NCI-H128 (cell line): ENCODE data around the gene CHST15.

Source experiments
- DNase-seq: peaks from one replicate; lab custom pipeline; 2025; ENCODE audit not compliant: unreplicated experiment; lab: John Stamatoyannopoulos, UW

CHST15 gene

DNA sequence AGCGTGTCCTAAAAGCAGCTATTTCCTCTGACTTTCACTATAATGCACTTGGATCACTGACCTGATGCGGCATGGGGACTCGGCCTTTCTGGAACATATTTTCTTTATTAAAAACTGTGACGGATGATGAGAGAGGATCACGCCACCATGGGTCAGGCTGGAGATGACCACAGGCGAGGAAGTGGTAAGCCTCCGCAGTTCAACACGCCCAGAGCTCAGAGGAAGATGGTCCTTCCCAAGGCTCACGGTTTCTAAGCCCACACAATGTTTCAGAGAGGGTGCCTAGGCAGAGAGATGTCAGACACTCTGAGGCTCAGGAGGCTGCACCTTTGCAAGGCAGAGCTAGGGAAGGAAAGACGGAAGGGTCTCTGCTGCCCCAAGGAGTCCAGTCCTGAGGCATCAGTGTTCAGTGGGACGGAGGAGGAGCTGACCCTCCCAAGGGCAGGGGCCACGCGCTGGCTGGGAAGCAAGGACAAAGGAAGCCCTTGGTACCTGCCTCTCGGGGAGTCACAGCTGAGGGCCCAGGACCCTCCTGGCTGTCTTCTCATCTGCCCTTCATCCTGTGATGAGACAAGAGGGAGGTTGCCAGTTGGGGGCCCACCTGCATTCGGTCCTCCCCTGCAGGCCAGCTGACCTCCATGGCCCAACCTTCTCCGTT lies 9.5 kb downstream of the CHST15 start:
- no peak for DNase-seq

DNA sequence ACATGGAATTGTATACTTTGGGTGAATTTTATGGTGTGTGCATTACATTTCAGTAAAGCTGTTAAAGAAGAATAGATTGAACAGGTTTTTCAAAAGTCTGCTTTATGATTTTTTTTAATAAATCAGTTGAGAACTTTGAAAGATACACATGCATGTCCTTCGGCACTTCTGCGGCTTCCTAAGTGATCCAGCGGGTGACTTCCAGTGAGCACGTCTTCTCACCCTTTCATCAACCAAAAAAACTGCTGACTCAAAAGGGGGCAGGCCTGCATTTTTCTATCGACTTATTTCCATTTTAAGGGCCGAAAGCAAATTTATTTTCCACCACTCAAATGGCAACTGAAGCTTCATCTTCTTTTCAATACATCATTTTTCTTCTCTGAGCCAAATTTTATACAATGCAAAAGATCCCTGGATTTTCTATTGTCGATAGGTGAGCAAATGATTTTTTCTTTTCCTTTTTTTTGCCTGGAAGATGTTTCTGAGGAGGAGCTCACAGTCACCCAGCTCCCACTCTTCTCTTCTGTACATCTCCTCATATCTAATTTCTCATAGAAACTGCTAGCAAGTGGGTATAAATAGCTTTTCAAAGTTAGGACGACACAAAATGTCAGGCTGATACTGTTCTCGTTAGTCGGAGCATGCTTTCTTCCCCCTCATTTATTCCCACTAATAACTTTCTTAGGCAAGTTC lies 10.2 kb downstream of the CHST15 start:
- no peak for DNase-seq

DNA sequence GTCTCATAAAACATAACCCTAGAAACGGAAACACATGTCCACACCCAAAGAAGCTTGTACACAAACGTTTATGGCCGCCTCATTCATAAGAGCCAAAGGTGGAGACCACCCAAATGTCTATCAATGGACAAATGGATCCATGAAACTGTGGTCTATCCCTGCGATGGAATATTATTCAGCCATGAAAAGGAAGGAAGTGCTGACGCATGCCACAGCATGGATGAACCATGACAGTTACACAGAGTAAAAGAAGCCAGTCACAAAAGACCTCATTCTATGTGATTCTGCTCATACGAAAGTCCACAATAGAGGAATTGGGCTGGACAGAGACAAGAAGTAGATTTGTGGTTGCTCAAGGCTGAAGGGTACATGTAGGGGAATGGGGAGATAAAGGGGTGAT lies 10.8 kb downstream of the CHST15 start:
- DNase-seq, result no peak

DNA sequence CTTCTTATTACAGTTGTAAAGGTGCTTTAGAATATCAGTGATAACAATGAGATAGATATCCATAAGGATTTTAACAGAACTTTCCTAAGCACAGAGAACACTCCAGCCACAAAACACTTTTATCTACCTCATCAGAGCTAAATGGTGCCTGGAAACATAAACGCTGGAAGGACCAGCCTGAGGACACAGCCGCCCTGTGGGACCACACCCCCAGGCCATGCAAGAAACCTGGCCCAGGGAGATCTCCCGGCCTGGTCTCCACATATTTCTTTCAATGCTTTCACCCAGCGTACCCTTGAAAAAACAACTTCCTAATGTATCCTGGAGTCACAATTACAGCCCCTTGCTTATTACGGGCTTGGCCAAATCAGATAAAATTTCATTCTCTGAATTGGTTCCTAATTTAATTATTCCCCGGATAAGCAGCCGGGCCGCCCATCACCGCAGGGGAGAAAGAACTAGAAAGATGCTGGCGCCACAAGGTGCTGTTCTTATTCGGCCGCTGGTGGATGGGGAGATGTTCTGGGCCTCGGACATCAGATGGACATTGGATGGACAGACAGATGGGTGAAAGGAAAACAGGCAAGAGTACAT lies 11.8 kb downstream of the CHST15 start:
- DNase-seq, result no peak

DNA sequence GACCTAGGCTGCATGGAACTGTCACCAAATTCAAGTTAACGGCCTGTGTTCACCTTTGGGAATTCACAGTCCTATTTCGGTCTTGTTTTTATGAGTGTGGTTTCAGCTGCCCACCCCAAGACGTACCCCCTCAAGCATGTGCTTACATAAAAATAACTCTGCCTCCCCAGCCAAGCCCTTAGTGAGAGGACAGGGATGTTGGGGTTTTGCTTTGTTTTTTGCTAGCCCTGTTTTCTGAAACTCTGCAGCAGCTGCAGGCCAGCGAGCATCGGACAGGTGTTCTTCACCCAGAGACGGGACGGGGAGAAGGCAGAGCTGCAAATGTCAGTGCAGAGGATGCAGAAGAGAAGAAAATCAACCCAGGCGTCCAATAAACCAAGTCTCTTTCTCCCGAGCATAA lies 13.5 kb downstream of the CHST15 start:
- DNase-seq, result no peak

DNA sequence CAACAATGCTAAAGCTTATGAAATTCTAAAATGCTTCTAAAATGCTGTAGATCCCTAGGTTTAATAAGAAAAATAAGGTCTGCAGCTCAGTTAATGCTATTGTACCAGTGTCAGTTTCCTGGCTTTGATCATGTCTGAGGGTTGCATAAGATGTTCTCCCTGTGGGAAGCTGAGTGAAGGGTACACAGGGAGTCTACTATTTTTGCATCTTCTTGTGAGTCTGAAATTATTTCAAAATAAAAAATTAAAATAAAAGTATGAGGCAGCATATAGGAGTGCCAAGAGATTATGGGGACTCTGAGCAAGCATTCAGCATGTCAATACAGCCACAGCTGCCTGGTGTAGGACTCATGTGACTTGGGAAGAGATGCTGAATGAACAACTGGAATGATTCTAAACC lies 14.7 kb downstream of the CHST15 start:
- no peak for DNase-seq

DNA sequence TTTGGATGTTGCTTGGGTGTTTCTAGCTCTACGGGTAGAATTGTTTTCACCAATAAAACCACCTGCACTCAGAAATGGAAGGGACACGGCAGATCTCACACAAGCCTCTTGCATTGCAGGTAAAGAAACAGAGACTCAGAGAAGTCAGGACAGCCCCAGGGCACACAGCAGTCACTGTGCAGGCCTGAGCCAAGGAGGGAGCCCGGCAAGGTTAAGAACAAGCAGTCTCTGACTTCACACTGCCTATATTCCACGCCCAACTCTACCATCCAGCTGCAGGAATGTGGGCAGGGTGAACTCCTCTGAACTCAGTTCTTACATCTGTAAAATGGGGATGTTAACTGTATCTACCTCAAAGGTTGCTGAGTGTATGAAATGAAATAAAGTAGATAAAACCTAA lies 15.4 kb downstream of the CHST15 start:
- DNase-seq, result no peak

DNA sequence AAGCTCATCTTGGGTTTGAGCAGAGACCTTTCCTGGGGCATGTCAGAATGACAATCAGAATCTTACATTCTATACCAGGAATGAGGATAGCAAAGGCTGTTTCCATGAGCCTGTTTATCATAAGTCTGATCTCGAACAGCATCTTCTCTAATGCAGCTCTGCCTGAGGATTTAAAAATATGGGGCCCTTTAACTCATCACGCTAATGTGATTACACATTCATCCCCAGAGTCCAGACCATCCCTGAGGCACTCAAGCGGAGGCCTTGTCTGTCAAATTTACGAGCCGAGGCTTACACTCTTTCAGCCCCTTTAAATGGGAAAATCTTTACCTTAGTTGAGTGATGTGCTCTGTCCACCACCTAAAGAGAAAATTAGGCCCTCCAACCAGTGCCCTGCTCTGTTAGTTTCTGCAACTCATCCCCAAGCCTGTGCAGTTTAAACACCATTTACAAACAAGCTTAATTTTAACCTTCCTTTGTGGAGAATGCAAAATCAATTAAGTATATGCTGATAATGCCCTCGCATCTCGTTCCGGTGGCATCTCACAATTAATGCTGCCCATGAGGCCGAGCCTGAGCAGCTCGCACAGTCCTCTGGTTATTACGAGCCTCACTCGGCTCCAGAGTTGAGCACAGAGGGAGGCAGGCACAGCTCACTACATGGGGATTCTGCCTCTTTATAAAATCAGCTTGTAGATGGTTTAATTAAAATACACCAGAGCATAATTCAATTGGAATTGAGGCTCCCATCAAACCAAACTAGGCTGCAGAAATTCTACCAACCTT lies 16.0 kb downstream of the CHST15 start:
- DNase-seq, result no peak

DNA sequence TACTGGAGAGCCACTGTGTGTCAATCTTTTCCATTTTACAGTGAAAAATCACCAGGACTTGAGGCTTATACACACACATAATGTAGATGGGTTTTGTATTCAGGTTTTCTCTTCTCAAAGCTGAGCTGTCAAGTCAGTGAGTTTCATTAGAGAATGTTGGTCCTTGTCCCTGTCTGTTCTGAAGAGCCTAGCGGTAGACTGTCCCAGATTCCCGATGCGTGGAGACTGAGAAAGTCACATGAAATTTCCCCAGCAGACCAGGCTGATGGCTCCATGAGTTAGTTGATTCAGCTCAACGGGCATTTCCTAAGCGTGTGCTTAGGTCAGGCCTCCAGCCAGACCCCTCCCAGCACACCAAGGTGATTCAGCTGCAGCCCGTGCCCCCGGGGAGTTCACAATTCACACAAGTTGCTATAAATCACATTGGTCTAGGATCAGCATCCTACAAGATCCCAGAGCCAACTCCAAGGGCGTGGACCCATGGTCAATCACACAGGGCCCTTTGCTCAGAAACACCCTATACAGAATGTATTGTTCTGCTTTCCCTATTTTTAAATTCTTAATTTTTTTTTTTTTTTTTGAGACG lies 17.2 kb downstream of the CHST15 start:
- no peak for DNase-seq

DNA sequence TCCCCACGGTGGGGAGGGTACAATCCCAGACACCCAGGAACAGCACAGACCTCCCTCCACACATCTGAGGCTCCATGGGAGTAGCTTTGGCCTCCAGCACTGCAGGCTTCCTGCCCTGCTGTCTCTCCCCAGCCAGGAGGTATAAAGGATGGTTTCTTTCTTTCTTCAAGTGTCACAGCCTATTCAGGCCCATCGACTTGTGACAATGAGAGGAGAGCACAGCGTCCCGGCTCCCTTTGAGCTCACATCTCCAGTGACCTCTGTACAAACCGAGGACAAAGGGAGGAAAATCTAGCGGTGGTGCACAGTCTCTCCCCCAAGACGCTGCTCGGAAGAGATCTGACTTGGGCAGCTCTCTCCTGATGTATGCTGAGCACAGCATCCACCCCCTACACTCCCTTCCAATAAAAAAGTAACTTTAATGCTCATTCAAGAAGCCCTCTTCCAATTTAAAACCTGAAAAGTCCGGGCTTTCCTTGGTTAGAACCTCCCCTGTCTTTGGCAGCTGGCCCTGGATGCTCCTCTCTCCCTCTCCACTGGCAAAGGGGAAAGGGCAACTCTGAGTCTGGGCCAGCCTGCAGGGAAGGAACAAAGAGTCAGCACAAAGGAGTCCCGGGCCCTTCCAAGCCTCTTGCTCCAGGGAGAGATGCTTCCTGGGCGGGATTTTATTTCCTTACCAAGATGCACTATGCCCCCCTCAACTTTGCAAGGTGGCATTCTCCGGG lies 18.0 kb downstream of the CHST15 start:
- DNase-seq, result no peak

DNA sequence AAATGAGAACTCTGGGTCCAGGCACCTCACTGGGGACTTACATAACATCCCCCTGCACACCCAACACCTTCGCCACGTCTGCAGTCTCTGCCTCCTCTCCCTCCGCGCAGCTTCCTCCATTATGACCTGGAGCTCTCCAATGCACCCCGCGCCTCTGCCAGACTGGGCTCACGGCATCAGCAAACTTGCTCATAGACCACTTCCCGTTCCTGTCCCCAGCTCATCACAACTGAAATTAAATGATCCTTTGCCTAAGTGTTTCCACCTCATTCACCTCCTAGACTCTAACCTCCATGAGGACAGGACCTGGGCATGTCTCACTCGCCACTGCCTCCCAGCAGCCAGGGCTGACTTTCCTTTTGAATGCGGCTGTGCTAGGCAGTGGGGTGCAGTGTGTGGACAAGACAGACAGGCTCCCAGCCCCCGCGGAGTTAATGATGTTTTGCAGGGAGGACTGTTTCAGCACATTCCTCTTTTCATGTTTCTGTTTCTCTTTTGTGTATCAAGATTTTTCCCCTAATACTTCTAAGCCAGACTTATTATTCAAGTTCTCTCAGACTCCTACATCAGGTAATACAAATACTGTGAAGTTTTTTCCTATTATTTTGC lies 18.8 kb downstream of the CHST15 start:
- DNase-seq, result no peak

DNA sequence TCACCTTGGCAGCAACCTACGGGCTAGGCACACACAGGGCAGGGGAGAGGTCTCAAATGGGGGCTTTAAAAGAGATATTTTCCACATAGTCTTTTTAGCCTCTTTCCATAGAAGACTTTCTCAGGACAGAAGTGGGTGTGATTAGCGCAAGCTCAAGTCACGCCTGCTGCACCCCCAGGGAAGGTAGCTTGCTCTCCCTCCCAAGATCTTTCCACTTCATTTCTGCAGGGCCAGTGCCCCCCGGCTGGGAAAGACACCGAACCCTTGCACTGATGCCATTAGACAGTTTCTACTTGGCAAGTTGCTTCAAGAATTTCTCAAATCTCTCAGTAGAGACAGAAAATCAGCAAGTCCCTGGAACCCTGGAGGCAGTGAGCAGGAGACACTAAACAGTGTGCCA lies 19.4 kb downstream of the CHST15 start:
- no peak for DNase-seq

DNA sequence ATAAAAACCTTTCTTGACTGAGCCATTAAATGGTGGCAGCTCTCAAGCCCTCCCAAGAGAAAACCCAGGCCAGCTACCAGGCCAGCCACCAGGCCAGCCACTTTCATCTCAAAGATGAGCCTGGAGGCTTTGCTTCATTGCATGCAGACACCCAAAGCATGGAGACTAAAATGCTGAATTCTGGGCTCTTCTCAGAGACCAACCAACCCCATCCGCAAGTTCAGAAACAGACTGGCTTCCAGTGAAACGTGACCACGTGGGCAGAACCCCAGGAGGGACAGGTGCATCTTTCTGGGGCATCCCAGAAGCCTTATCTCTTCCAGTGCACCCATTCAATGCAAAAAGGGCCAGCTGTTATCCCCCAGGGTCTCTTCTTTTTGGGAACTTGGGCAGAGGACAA lies 20.9 kb downstream of the CHST15 start:
- DNase-seq, result no peak

DNA sequence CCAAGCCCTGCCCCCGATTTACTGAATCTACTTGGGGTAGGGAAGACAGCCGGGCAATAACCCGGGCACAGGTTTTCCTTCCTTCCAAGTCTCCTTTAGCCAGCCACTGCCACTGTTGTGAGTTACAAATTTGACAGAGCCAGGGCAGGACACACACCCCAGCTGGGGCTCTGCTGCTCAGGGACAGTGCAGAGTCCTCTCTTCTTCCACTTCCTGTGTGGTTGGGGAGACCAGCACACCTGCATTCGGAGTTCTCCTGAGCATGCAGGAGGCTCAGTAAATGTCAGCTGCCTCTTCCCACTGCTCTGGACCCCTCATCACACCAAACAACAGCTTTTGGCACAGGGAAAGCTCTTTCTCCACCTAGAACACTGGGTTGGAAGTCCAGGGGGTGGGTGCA lies 21.3 kb downstream of the CHST15 start:
- no peak for DNase-seq

DNA sequence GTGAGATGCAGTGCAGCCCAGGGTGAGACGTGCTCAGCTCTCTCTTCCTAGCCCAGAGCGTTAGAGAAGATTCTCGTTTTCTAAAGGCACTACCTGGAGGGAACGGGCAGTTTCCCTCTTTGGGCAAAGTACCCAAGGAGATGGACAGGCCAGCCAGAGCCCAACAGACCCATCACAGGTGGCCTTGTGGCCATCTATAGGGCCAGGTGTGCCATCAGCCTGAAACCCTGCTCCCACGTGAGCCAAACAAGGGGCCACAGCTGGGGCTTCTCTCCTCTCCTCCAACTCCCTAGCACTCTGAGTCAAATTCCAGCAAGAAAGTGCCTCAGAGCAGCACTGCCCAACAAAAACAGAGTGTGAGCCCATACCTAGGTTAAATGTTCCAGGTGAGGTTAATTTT lies 22.3 kb downstream of the CHST15 start:
- DNase-seq, result no peak

DNA sequence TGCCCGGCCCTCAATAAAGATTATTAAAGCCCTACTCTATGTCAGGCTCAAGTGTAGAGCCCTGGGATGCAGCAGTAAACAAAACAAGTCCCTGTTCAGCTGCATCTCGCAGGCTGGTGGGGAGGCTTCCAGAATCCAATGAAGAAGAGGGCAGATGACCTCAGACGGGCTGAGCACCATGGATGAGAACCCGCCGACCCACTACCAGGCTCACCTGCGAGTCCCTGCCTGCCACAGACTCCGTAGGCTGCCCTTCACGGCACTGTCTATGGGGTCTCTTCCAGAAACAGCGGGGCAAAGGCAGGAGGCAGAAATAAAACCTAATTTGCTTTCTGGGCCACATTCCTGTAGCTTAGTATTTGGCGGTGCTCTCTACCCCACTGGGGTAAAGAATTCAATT lies 22.7 kb downstream of the CHST15 start:
- no peak for DNase-seq

DNA sequence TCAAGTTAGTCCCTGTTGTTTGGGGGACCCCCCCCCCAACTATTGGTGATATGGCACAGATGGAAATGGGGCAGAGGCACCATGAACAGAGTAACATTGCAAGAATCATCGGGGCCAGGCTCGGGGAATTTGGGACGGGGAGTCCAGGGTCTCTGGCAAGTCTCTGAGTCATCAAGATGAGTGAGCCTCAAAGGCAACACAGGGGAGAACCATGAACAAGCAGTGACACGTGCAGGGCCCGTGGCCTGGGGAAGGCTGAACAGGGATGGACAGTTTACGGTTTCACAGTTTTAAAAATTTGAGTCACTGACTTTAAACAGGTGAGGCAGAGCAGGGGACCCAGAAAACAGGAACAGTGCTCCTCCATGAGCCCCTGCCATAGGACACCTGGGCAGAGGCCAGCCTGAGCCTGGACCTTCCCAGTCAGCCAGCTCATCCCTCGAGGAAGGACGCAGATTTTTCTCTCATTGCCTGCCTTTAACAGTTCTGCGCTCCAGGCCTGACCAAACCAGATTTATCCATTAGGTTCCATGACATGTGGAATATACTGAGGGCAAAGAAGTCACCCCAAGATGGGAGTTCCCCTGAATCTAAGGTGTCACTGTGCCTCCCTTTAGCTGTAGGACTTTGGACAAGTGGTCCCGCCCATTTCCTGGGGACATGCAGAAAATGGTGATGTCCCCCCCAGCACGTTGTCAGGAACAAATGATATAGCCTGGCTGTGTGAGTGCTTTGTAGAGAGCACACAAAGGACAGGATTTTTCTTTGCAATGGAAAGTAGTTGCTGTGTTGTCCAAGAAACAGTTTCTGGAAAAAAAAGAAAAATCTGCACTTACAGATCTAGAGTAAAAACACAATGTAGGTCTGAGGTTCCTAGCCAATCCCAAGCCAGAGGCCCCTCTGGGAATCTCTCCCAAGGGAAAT lies 23.8 kb downstream of the CHST15 start:
- no peak for DNase-seq

DNA sequence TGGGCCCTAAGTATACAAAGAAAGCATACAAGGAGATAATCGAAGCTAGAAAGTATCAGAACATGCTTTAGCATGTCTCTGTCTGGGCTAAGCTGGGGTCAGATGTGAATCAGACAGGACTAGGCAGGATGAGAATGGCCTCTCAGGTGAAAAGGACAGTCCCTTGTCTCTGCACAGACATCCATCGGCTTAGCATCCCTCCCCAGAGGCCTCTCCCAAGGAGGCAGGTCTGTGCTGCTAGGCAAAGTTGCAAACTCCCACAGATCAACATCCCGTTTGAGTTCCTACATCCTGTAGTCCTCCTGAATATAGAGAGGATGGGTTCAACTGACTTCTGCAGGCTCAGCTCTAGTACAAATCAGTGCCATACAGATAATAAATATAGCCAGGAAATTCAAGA lies 24.5 kb downstream of the CHST15 start:
- no peak for DNase-seq

DNA sequence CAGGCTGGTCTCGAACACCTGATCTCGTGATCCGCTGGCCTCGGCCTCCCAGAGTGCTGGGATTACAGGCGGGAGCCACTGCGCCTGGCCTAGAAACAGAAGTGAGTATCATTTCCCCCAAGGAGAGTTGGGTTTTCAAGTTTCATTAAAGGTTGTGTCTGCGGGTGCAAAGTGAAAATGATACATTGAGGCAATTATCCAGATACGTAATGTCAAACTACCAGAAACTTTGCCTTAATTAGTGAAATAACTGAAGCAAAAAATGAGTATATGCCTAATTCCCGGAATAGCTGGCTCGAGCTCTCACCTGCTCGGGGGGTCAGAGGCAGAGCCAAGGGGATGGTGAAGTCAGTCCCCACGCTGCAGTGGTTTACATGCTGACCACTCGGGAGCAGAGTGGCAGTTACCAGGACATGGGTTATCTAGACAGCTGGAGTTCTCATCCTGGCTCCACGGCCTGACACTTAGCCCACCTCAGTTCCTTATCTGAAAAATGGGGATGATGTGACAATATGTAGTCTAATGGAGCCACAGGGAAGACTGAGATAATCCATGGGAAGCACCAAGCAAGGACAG lies 25.5 kb downstream of the CHST15 start:
- no peak for DNase-seq
